Measurements from ENCODE around the gene TWIST2. TPM values are rescaled to one million over a fixed set of nuclear protein-coding genes. Genes with fewer than 3 reads are reported as not detected.

Gene TWIST2
- total RNA-seq, 2 experiments from 2014 or later, result not detected

- H3K36me3 Mint-ChIP-seq (ENCODE audit: low read depth), result no peaks in the 10 kb centered on the region
- H3K9me3 Mint-ChIP-seq, result peaks cover 3% of the 10 kb centered on the region
- POLR2A ChIA-PET, result no interaction called here
- intact Hi-C loops (cut with micrococcal nuclease), result no loop called here
- no peaks in the 10 kb centered on the region for H3K4me1 Mint-ChIP-seq (ENCODE audit: low read depth)
- TF ChIP-seq, protein P1, sequence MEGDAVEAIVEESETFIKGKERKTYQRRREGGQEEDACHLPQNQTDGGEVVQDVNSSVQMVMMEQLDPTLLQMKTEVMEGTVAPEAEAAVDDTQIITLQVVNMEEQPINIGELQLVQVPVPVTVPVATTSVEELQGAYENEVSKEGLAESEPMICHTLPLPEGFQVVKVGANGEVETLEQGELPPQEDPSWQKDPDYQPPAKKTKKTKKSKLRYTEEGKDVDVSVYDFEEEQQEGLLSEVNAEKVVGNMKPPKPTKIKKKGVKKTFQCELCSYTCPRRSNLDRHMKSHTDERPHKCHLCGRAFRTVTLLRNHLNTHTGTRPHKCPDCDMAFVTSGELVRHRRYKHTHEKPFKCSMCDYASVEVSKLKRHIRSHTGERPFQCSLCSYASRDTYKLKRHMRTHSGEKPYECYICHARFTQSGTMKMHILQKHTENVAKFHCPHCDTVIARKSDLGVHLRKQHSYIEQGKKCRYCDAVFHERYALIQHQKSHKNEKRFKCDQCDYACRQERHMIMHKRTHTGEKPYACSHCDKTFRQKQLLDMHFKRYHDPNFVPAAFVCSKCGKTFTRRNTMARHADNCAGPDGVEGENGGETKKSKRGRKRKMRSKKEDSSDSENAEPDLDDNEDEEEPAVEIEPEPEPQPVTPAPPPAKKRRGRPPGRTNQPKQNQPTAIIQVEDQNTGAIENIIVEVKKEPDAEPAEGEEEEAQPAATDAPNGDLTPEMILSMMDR (IDR thresholded peaks at IDR 0.05), result no peak
- no peak for DNase-seq
- H3K27me3 Mint-ChIP-seq, result peaks cover 50% of the 10 kb centered on the region
- CTCF ChIA-PET, result no interaction called here
- no peak overlapping the region for H3K27ac Mint-ChIP-seq
- no peak for ATAC-seq
- H3K4me3 Mint-ChIP-seq, result no peak overlapping the region
Observed at GRCh38 chr2:238816291-238816690, 31.6 kb upstream of the TWIST2 start.

GRCh38 chr2:238817382-238817781 lies 30.5 kb upstream of the TWIST2 start:
- Mint-ChIP-seq H3K27ac (no peak overlapping the region), H3K36me3 (ENCODE audit: low read depth) (no peaks in the 10 kb centered on the region), H3K4me3 (no peak overlapping the region), H3K27me3 (peaks cover 50% of the 10 kb centered on the region), H3K9me3 (peaks cover 3% of the 10 kb centered on the region), H3K4me1 (ENCODE audit: low read depth) (no peaks in the 10 kb centered on the region)
- ATAC-seq (no peak), DNase-seq (no peak)
- TF ChIP-seq, protein P1 (IDR thresholded peaks at IDR 0.05), result no peak
- ChIA-PET CTCF (interaction anchor here (1.0 kb wide), 1 partner anchor 153 kb away, joined by 4 read pairs; no protein-coding TSS in a partner anchor), POLR2A (no interaction called here)
- intact Hi-C loops (cut with micrococcal nuclease), result no loop called here

GRCh38 chr2:238817891-238818290 lies 30.0 kb upstream of the TWIST2 start:
- H3K4me1 Mint-ChIP-seq (ENCODE audit: low read depth), result no peaks in the 10 kb centered on the region
- ChIA-PET CTCF (interaction anchor here (1.0 kb wide), 1 partner anchor 153 kb away, joined by 4 read pairs; no protein-coding TSS in a partner anchor), POLR2A (no interaction called here)
- H3K27ac Mint-ChIP-seq, result no peak overlapping the region
- H3K9me3 Mint-ChIP-seq, result peaks cover 3% of the 10 kb centered on the region
- no peak overlapping the region for H3K4me3 Mint-ChIP-seq
- no peaks in the 10 kb centered on the region for H3K36me3 Mint-ChIP-seq (ENCODE audit: low read depth)
- peaks cover 52% of the 10 kb centered on the region for H3K27me3 Mint-ChIP-seq
- intact Hi-C loops (cut with micrococcal nuclease), result no loop called here
- ATAC-seq (no peak), DNase-seq (no peak)
- TF ChIP-seq, protein P1 (IDR thresholded peaks at IDR 0.05), result no peak

DNA sequence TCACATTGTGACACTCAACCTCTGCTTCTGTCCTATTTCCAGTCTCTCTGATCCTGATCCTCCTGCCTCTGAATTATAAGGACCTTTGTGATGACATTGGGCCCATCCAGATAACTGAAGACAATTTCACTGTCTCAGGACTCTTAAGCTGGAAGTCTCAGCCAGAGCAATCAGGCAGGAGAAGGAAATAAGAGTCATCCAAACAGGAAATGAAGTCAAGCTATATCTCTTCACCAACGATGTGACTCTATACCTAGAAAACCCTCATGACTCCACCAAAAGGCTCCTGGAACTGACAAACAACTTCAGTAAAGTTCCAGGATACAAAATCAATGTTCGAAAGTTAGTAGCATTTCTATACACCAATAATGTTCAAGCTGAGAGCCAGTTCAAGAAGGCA lies 29.3 kb upstream of the TWIST2 start:
- no peaks in the 10 kb centered on the region for H3K4me1 Mint-ChIP-seq (ENCODE audit: low read depth)
- H3K9me3 Mint-ChIP-seq, result peaks cover 3% of the 10 kb centered on the region
- intact Hi-C loops (cut with micrococcal nuclease), result no loop called here
- H3K4me3 Mint-ChIP-seq, result no peak overlapping the region
- no peak for DNase-seq
- ChIA-PET CTCF (no interaction called here), POLR2A (no interaction called here)
- H3K27me3 Mint-ChIP-seq, result peaks cover 47% of the 10 kb centered on the region
- H3K27ac Mint-ChIP-seq, result no peak overlapping the region
- TF ChIP-seq, protein P1 (IDR thresholded peaks at IDR 0.05), result no peak
- no peak for ATAC-seq
- no peaks in the 10 kb centered on the region for H3K36me3 Mint-ChIP-seq (ENCODE audit: low read depth)

GRCh38 chr2:238820197-238820596 lies 27.7 kb upstream of the TWIST2 start:
- ChIA-PET POLR2A (no interaction called here), CTCF (no interaction called here)
- Mint-ChIP-seq H3K4me3 (no peak overlapping the region), H3K27ac (no peak overlapping the region), H3K36me3 (ENCODE audit: low read depth) (no peaks in the 10 kb centered on the region), H3K4me1 (ENCODE audit: low read depth) (no peaks in the 10 kb centered on the region), H3K9me3 (peaks cover 7% of the 10 kb centered on the region), H3K27me3 (peaks cover 43% of the 10 kb centered on the region)
- DNase-seq (no peak), ATAC-seq (no peak)
- intact Hi-C loops (cut with micrococcal nuclease), result no loop called here
- TF ChIP-seq, protein P1 (IDR thresholded peaks at IDR 0.05), result no peak

Measured in activated CD8-positive, alpha-beta T cell treated with anti-CD3 and anti-CD28 coated beads for 36 hours (primary cell).